Occipital lobe (tissue), 2 donors: ENCODE measurements around the gene NFATC1. TPM values are rescaled to one million over a fixed set of nuclear protein-coding genes. Genes with fewer than 3 reads are reported as not detected.

Experiments used
- DNase-seq: peaks from one replicate; lab custom pipeline; 2025; lab: John Stamatoyannopoulos, UW
- total RNA-seq: library from RNA; depleted of rRNA; stranded (reverse); fragments of >200 nt; gene quantifications from one replicate; pipeline ENCODE4 v1.2.3, GENCODE V29; 2014

NFATC1 gene
- total RNA-seq, 1 donor from 2014 or later: 0.16 TPM

DNA sequence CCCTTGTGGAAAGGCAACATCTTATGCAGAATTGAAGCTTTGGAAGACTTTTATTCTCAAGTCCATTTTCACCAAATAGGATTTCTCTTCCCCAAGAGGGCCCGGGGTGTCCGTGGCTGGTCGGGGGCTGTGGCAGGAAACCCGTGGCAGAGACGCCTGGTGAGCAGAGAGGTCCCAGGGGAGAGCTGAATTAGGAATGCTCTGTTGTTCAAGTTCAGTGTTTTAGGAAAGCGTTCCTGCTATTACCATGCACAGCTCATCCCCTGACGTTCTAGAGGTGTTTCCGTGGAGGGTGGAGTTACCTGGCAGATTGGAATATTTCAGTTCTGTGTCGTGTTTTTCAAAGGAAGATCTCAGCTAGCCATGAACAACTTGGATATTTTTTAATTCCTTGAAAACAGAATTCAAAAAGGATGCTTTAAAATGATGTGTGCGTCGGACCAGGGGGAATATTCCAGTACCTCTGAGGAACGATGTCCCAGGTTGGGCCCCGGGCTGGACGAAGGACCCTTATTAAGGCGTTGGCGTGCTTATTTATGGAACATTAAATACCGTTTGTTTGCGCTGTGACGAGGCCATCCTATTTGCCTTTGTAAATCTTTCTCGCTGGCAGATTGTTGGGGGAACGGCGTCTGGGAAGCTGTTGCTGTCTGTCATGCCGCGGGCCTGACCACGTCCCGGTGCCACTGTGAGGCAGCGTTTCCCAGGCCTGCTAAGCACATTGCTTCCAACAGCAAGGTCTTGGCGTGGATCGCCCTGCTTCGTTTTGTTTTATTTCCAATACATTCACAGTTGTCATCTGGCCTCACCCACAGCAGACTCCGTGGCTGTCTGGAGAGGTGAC, 8.2 kb downstream of the NFATC1 start:
- no peak for DNase-seq

DNA sequence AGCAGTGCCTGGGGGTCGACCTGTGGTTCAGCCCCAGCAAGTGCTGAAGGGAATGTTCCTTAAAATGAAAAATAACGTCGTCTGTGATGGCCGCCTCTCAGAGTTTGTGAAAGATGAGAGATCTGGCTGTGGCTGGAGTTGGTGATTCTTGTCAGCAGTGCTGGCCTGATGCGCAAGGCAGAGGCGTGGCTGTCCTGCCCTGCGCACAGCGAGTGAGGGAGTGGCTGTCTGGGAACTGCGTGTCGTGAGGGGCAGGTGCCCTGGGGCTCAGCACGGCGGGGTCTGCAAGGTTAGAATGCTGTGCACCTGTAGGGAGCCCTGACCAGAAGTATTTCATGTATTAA, 8.8 kb downstream of the NFATC1 start:
- no peak for DNase-seq

DNA sequence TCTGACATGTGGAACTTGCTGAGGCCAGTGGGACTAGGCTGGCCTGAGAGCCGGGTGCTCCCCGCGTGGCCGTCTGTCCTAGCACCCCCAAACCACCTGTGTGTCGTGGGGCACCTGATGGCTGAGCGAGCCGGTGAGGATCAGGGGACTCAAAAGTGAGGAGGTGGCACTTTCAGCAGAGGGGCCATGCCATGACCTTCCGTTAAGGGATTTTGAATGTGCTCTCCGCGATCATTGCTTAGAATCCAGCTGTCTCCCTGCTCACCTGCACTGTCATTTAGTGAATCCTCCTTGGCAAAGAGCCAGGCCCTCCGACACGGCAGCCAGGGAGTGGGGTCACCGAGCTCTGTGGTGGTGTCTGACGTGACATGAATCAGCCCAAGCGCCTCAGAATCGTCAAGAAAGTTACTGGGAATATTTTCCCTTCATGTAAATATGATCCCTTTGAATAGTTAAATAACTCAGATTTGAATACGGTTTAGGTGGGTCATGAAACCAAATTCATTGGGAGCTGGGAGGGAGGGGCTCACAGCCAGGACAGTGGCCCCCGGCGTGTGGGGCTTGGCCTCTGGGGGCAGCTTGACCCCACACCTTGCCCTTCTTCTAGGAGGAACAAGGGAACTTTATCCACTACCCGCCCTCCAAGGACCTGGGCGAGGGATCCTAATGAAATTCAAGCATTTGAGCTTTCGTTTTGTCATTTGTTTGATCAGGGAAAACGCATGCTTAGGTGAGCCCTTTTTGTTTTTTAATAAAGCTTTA, 9.5 kb downstream of the NFATC1 start:
- no peak for DNase-seq

DNA sequence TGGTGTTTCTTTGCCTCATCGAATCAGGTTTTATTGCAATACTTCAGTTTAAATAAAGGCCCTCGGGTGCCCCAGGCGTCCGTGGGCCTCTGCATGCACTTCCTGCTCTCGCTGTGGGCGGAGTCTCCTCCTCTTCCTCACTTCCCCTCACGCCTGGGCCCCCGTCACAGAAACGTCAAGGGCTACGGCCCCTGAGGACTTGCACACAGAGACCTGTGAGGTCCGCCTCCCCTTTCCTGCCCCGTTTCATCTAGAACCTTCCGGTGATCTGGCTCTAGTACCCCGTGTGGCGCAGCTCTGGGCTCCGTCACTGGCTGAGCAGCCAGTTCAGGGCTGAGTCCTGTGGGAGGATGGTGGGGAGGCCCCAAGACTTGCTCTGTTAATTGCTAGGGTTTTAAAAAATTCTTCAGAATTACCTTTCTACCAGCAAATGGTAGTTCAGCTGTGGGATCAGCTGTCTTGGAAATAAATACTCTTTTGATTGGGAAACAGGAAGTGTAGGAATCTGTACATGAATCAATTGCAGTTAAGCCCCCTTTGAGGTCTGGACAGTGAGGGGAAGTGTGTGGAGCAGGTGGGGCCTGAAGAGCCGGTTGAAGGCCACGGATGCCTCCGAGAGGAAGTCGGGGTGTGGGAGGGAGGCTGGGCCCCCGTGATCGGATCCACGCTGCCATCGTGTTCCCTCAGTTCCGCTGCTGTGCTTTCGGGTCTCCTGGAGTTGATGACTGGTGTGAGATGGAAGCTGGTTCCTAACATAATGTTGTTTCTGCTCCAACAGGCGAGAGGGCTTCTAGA, 10.2 kb downstream of the NFATC1 start:
- no peak for DNase-seq

DNA sequence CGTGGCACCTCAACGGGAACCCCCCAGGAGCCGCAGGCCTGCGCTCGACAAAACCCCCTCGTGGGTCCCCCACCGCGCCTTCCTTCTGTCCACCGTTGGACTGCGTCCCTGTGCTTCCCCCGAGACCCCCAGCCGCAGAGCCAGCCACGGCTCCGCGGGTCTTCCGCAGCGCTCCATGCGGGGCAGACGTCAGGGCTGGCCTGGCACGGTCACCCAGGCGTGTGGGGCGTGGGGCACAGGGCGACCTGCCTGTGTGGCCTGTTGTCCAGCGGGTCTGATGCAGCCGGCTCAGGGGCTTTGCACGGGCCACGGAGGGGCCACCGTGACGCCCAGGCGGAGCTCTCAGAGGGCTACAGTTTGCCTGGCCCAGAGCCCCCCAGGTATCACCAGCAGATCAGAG, 11.0 kb downstream of the NFATC1 start:
- no peak for DNase-seq

DNA sequence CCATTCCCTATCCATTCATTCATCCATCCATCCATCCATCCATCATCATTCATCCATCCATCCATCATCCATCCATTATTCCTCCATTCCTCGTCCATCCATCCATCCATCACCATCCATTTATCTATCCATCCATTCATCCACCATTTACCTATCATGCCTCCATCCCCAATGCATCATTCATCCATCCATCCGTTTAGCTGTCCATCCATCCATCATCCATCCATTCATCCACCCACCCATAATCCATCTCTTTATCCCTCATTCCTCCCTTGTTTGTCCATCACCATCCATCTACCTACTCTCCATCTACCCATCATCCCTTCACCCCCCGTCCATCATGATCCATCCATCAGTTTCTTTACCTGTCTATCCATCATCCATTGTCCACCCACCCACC, 13.6 kb downstream of the NFATC1 start:
- no peak for DNase-seq

DNA sequence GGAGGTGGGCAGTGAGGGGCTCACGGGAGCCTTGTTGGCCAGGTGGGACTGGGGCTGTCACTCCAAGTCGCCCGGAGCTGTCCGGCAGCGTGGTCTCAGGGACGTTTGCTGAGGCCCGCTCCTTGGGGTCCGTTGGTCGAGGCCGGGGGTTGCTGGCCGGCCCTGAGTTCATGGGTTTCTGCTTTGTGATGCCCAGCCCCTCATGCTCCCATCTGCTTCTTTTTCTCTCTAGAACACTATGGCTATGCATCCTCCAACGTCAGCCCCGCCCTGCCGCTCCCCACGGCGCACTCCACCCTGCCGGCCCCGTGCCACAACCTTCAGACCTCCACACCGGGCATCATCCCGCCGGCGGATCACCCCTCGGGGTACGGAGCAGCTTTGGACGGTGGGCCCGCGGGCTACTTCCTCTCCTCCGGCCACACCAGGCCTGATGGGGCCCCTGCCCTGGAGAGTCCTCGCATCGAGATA, 14.5 kb downstream of the NFATC1 start:
- DNase-seq: no peak

DNA sequence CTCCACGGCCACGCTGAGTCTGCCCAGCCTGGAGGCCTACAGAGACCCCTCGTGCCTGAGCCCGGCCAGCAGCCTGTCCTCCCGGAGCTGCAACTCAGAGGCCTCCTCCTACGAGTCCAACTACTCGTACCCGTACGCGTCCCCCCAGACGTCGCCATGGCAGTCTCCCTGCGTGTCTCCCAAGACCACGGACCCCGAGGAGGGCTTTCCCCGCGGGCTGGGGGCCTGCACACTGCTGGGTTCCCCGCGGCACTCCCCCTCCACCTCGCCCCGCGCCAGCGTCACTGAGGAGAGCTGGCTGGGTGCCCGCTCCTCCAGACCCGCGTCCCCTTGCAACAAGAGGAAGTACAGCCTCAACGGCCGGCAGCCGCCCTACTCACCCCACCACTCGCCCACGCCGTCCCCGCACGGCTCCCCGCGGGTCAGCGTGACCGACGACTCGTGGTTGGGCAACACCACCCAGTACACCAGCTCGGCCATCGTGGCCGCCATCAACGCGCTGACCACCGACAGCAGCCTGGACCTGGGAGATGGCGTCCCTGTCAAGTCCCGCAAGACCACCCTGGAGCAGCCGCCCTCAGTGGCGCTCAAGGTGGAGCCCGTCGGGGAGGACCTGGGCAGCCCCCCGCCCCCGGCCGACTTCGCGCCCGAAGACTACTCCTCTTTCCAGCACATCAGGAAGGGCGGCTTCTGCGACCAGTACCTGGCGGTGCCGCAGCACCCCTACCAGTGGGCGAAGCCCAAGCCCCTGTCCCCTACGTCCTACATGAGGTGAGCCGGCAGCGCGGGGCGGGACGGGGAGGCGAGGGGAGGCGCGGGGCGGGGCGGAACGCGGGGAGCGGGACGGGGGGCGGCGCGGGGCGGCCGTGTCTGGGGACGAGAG, 15.2 kb downstream of the NFATC1 start:
- no peak for DNase-seq

DNA sequence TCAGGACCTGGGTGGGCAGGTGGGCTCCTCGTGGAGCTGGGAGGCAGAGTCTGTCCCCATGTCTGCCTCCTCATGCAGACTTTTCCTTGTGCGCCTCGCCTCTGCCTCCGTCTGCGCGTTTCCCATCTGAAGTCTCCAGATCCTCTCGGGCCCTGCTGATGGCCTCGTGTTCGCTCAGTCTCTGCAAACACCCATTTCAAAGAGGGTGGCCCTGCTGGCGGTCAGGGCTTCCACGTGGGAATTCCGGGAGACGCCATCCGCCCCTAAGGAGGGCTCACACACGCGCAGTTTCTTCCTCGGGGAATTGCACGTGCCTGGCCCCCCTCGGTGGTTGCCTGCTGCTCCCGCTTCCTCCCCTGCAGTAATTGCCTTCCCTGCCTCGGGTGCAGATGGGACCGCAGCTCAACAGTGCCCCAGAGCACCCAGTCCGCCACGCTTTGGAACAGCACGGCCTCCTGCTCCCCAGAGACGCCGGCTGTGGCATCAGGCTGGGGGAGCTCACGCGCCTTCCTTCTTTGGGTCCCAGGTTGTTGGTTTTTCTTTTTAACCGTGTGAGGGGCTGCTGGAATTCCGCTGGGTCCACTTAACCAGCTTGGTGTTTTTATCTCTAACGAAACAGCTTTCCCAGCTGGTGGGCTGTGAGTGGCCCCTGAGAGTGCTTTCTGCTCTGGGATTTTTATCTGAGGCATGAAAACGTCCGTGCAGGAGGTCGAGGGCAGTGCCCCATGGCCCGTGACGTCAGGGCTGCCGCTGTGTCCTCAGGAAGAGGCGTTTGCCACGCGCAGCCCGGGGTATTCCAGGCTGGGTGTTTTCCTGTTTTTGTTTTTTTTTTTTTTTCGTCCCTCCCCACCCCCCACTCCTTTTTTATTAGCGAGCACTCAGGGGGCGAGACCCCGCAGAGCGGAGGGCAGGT, 16.1 kb downstream of the NFATC1 start:
- DNase-seq: no peak

DNA sequence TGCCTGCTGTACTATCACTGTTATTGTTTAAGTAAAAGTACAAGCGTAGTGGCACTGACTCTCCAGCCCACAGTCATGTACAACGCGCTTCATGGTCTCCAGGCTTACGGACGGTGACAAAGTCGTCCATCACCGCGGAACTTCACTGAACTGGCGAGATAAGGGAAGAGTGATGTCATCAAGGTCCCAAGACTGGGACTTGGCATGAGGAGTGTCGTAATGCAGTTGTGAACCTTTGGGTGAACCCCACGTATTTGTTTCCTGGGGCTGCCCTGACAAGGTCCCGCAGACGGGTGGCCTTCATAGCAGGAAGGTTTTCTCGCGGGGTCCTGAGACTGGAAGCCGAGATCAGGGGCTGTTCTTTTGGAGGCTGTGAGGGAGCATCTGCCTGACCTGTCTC, 17.3 kb downstream of the NFATC1 start:
- DNase-seq: no peak

DNA sequence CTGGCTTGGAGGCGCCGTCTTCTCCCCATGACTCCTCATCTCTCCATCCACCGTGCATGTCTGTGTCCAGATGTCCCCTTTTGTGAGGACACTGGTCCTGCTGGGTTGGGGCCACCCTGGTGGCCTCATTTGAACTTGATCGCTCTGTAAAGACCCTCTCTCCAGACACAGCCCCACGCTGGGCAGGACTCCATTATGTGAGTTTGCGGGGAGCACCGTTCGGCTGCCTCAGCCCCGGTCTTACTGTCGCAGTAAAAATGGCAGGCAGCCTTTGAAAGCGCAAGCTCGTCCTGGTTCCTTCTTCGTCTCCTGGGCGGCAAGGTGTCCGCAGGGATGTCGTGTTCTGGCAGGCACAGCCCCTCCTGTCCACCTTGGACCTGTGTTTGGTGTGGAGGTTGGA, 17.7 kb downstream of the NFATC1 start:
- DNase-seq: no peak

DNA sequence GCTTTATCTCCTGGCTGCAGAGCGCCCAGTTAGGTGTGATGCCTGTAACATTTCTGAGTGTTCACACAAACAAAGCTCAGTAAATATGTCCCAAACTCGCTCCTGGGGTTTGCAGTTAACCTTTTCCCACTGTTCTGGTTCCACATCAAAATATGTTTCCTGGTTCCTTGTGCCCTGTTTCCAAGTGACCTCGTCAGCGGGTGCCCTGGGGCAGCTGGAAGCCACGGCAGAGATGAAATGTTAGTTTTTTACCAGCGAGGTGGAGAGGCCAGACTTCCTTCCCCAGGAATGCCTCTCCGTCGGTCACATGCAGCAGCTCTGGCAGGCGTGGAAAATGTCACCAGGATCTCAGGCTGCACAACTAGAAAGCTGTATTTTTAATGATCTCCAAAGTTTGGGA, 18.2 kb downstream of the NFATC1 start:
- DNase-seq: no peak

DNA sequence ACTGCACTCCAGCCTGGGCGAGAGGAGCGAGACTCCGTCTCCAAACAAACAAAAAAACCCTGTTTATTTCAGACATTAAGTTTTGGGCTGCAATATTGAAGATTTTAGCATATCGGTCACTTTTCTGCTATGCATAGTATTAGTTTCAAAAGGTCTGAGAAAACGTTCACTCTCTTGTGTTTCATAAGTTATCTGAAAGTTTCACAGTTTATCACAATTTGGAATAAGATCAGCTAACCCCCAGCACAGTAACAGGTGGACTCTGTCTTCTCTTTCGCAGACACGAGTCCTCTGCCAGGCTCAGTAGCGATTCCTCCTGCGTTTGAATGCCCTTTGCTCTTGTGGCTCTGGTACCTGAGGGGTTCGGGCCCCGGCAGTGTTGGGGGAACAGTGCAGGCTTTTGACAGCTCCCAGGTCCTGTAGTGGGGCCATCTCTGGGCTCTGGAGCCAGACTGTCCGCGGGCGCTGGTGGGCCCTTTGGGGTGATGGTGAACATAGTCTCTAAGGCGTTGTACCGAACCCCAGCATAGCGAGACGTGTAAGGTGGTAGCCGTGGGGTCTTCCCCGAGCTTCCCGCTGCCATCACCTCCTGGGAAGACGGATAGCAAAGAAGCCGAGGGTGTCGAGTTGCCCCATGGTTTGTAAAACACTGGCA, 20.4 kb downstream of the NFATC1 start:
- DNase-seq: no peak

DNA sequence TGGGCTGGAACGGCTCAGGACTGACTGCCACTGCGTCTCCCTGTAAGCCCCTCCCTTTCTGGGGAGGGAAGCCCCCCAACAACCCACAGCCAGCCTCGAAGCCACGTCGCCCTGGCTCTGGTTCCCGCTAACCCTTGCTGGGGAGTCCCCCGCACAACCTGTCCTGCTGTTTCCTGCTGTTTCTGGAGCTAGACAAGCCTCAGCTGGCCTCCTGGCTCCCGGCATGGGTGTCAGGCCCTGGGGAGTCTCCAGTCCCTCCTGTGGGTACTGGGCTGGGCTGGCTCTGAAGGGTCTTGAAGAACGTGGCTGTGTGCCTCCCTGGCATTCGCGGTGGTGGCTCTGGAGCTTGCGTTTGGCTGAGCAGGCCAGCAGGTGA, 20.9 kb downstream of the NFATC1 start:
- DNase-seq: no peak

DNA sequence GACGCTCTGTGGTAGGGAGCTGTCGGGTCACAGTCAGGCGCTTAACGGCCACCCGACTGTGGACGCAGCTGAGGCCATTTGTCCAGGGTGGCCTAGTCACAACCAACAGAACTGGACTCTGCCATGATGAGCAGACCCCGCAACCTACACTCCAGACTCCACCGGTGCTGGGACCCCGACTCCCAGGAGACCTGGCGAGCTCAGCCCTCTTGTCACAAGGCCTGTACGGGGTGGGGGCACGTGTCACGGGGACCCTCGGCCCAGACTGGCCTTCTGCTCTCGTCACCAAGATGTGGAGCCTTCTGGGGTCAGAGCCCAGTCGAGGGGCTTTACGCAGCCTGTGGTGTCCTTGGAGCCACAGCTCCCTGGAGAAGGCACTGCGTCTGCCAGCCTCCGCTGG, 22.5 kb downstream of the NFATC1 start:
- no peak for DNase-seq

DNA sequence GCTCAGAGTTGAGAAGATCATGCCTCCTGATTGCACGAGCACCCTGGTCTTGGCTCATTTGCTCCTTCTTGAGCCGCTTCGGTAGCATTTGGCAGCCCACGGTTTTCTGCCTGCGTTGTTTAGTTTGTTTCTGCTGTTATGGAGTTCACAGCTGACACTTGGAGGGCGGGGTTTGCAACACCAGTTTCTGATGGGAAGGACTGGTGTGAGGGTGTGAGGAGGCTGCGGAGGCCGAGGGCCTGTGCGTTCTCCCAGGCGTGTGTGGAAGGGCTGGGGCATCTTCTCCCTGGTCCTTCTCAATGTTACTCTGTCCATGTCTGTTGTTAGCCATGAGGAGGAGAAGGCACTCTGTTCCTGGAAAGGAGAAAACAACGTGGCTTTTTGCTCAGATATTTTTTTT, 22.9 kb downstream of the NFATC1 start:
- DNase-seq: no peak

DNA sequence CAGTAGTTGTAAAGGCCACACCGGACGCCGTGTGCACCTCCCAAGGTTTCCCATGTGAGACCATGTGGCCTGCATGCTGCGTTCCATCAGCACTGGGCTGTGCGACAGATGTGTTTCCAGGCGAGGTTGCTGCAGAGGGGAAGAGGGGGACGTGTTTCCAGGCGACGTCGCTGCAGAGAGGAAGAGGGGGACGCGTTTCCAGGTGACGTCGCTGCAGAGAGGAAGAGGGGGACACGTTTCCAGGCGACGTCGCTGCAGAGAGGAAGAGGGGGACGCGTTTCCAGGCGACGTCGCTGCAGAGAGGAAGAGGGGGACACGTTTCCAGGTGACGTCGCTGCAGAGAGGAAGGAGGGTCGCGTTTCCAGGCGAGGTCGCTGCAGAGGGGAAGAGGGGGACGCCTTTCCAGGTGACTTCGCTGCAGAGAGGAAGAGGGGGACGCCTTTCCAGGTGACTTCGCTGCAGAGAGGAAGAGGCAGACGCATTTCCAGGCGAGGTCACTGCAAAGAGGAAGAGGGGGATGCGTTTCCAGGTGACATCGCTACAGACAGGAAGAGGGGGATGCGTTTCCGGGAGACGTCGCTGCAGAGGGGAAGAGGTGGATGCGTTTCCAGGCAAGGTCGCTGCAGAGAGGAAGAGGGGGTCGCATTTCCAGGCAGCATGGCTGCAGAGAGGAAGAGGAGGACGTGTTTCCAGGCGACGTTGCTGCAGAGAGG, 24.5 kb downstream of the NFATC1 start:
- DNase-seq: no peak

DNA sequence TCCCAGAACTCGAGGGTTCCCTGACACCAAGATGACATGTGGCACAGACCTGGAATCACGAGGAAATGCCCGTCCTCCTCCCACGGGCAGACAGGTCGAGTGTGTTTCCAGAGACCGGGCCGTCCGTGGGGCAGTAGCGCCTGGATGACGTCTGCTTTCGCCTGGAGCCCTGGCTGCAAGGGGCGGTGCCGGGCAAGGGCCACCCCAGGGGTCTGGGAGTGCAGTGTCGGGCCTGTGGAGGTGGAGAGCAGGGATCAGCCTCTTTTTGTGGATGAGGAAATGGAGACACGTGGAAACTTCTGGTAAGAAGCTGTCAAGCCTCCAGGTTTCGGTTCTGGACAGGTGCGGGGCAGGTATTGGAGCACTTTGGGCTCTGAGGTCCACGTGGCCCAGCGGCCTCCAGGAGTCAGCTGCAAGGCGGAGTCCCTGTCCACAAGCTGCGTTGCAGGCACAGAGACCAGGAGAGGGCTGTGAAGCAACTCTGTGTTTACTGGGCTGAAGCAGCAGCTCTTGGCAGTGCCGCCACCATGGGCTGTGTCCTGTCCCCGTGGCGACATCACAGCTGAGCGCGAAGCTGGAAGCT, 25.6 kb downstream of the NFATC1 start:
- no peak for DNase-seq
